ENCODE results near the gene S100A14. TPM values are rescaled to one million over a fixed set of nuclear protein-coding genes. Genes with fewer than 3 reads are reported as not detected.

Gene S100A14
- polyA plus RNA-seq, 1 donor from 2014 or later = not detected

GRCh38 chr1:153652805-153653500 is 36.8 kb upstream of the S100A14 start:
- no peaks in the 10 kb centered on the region for H3K27me3 ChIP-seq (ENCODE audit: insufficient read depth, low read depth, low read length)
- H3K9me3 ChIP-seq (ENCODE audit: low read length) = no peaks in the 10 kb centered on the region
- H3K9ac ChIP-seq (ENCODE audit: low read length) = no peak overlapping the region
- no peaks in the 10 kb centered on the region for H3K36me3 ChIP-seq (ENCODE audit: insufficient read depth, low read length)
- no peak overlapping the region for H2AFZ ChIP-seq (ENCODE audit: low read depth, low read length)
- no peaks in the 10 kb centered on the region for H3F3A ChIP-seq (ENCODE audit: insufficient read depth, low read length, poor library complexity, severe bottlenecking)
- no peaks in the 10 kb centered on the region for H3K9me2 ChIP-seq (ENCODE audit: insufficient read depth, low read length)
- no peak overlapping the region for H3K4me2 ChIP-seq (ENCODE audit: low read length)
- H3K79me2 ChIP-seq (replicated peaks; ENCODE audit: insufficient read depth, low read length) = no peaks in the 10 kb centered on the region
- H4K20me1 ChIP-seq (ENCODE audit: insufficient read depth) = no peaks in the 10 kb centered on the region
- no peak overlapping the region for H3K4me3 ChIP-seq (ENCODE audit: low read length)
- no peak for TF ChIP-seq POLR2AphosphoS5 (IDR thresholded peaks at IDR 0.05)
- TF ChIP-seq EZH2 (IDR thresholded peaks at IDR 0.05; ENCODE audit: borderline replicate concordance, insufficient read depth, low read length, poor library complexity, severe bottlenecking) = no peak
- TF ChIP-seq MXI1 (conservative IDR thresholded peaks at IDR 0.05; ENCODE audit: poor library complexity, severe bottlenecking) = no peak
- TF ChIP-seq RAD21 (conservative IDR thresholded peaks at IDR 0.05) = no peak
- TF ChIP-seq CTCF (IDR thresholded peaks at IDR 0.05; ENCODE audit: poor library complexity, severe bottlenecking) = no peak
- TF ChIP-seq, protein P1, sequence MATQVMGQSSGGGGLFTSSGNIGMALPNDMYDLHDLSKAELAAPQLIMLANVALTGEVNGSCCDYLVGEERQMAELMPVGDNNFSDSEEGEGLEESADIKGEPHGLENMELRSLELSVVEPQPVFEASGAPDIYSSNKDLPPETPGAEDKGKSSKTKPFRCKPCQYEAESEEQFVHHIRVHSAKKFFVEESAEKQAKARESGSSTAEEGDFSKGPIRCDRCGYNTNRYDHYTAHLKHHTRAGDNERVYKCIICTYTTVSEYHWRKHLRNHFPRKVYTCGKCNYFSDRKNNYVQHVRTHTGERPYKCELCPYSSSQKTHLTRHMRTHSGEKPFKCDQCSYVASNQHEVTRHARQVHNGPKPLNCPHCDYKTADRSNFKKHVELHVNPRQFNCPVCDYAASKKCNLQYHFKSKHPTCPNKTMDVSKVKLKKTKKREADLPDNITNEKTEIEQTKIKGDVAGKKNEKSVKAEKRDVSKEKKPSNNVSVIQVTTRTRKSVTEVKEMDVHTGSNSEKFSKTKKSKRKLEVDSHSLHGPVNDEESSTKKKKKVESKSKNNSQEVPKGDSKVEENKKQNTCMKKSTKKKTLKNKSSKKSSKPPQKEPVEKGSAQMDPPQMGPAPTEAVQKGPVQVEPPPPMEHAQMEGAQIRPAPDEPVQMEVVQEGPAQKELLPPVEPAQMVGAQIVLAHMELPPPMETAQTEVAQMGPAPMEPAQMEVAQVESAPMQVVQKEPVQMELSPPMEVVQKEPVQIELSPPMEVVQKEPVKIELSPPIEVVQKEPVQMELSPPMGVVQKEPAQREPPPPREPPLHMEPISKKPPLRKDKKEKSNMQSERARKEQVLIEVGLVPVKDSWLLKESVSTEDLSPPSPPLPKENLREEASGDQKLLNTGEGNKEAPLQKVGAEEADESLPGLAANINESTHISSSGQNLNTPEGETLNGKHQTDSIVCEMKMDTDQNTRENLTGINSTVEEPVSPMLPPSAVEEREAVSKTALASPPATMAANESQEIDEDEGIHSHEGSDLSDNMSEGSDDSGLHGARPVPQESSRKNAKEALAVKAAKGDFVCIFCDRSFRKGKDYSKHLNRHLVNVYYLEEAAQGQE (IDR thresholded peaks at IDR 0.05; ENCODE audit: borderline replicate concordance) = no peak
- TF ChIP-seq SMC3 (conservative IDR thresholded peaks at IDR 0.05; ENCODE audit: poor library complexity) = no peak
- TF ChIP-seq EP300 (conservative IDR thresholded peaks at IDR 0.05; ENCODE audit: poor library complexity, severe bottlenecking) = no peak
- no peak for TF ChIP-seq TAF1 (IDR thresholded peaks at IDR 0.05; ENCODE audit: low read depth)
- H3K27ac ChIP-seq (ENCODE audit: low read length) = no peak overlapping the region

DNA sequence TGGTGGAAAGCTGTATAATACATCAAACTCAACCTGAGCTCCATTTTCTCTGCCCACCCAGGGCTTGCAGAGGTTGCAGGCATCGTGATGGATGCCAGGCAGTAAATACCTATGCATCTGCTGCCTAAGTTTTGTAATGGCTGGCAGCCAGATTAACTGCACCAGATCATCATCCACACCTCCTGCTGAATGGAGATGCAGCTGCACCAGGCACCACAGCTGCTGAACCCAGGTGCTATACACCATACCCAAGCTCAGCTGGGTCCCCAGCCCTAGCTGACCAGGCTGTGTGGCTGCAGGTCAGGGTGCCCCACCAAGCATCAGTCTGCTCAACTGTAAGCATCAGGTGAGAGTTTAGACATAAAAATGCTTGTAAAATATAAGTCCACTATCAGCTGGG is 35.6 kb upstream of the S100A14 start:
- Histone ChIP-seq H3K36me3 (ENCODE audit: insufficient read depth, low read length) (no peaks in the 10 kb centered on the region), H3F3A (ENCODE audit: insufficient read depth, low read length, poor library complexity, severe bottlenecking) (no peaks in the 10 kb centered on the region), H3K9me3 (ENCODE audit: low read length) (no peaks in the 10 kb centered on the region), H3K9ac (ENCODE audit: low read length) (no peak overlapping the region), H3K9me2 (ENCODE audit: insufficient read depth, low read length) (no peaks in the 10 kb centered on the region), H3K79me2 (replicated peaks; ENCODE audit: insufficient read depth, low read length) (no peaks in the 10 kb centered on the region), H3K27me3 (ENCODE audit: insufficient read depth, low read depth, low read length) (no peaks in the 10 kb centered on the region), H3K27ac (ENCODE audit: low read length) (no peak overlapping the region), H3K4me2 (ENCODE audit: low read length) (no peak overlapping the region), H4K20me1 (ENCODE audit: insufficient read depth) (no peaks in the 10 kb centered on the region), H2AFZ (ENCODE audit: low read depth, low read length) (no peak overlapping the region), H3K4me3 (ENCODE audit: low read length) (no peak overlapping the region)
- TF ChIP-seq SMC3 (conservative IDR thresholded peaks at IDR 0.05; ENCODE audit: poor library complexity) = no peak
